KOPT-K1 (cell line): ENCODE data around the gene OR52K2.

Experiments
- H3K27ac ChIP-seq: fragments of 200-600 bp; sonication (generic); 2 replicates; pipeline ENCODE4 v1.5.1; 2016; ENCODE audit warnings: antibody characterized with exemption, mild to moderate bottlenecking, low read depth, low read length; ENCODE audit not compliant: poor library complexity, severe bottlenecking
- H3K36me3 ChIP-seq: fragments of 200-600 bp; sonication (generic); 2 replicates; pipeline ENCODE4 v1.5.1; 2017; ENCODE audit warnings: antibody characterized with exemption, mild to moderate bottlenecking, low read length, moderate library complexity; ENCODE audit not compliant: insufficient read depth
- H3K9me3 ChIP-seq: fragments of 200-600 bp; sonication (generic); 2 replicates; pipeline ENCODE4 v1.5.1; 2017; ENCODE audit warnings: antibody characterized with exemption, low read length, mild to moderate bottlenecking; ENCODE audit not compliant: insufficient read depth, poor library complexity, severe bottlenecking

Gene OR52K2

GRCh38 chr11:4495986-4496385 lies 46.9 kb downstream of the OR52K2 start:
- no peak overlapping the region for H3K27ac ChIP-seq
- no peaks in the 10 kb centered on the region for H3K36me3 ChIP-seq
- no peaks in the 10 kb centered on the region for H3K9me3 ChIP-seq

- H3K9me3 ChIP-seq, result no peaks in the 10 kb centered on the region
- no peaks in the 10 kb centered on the region for H3K36me3 ChIP-seq
- no peak overlapping the region for H3K27ac ChIP-seq
These were observed 47.6 kb downstream of the OR52K2 start for GRCh38 chr11:4496557-4497248.
